Prostate gland (tissue), 2 donors: ENCODE measurements around the gene MKNK1. TPM values are rescaled to one million over a fixed set of nuclear protein-coding genes. Genes with fewer than 3 reads are reported as not detected.

Source experiments
- DNase-seq: peaks from one replicate; pipeline ENCODE4 v3.0.0-alpha.2; 2019; ENCODE audit warnings: low spot score
- H3K27ac ChIP-seq, 2 donors: fragments of 200-600 bp; sonication (generic); 2 replicates each; pipeline ENCODE4 v1.5.1; 2017 to 2019
- H3K27me3 ChIP-seq: fragments of 200-600 bp; sonication (generic); replicated peaks from 2 replicates; pipeline ENCODE4 v1.5.1; 2019; ENCODE audit not compliant: insufficient read depth
- H3K36me3 ChIP-seq, 2 donors: fragments of 200-600 bp; sonication (generic); 1 replicate in 1 of 2; 2 replicates in 1 of 2; pipeline versions ENCODE4 v1.5.1 to v1.8.1; 2017 to 2019
- H3K4me1 ChIP-seq: fragments of 200-600 bp; sonication (generic); replicated peaks from 2 replicates; pipeline ENCODE4 v1.5.1; 2019
- H3K4me3 ChIP-seq, 2 donors: fragments of 200-600 bp; sonication (generic); 2 replicates each; pipeline ENCODE4 v1.5.1; 2017 to 2019
- H3K9me3 ChIP-seq: fragments of 200-600 bp; sonication (generic); 2 replicates; pipeline ENCODE4 v1.5.1; 2017
- POLR2A ChIP-seq: fragments of 450-650 bp; IDR thresholded peaks from one replicate; pipeline ENCODE4 v1.6.1; 2016; ENCODE audit warnings: antibody characterized with exemption, mild to moderate bottlenecking
- POLR2AphosphoS5 ChIP-seq: sonication (generic); formaldehyde crosslinking; IDR thresholded peaks from one replicate; pipeline ENCODE4 v1.6.1; 2017; ENCODE audit warnings: antibody characterized with exemption
- WGBS: methylation state at CpG from one replicate; pipeline ENCODE4 v1.1.5; 2018; 5-methylcytosine and 5-hydroxymethylcytosine counted together
- intact Hi-C: fragments of 100-400 bp; cut with DNase I; formaldehyde crosslinking; loops from one replicate; pipeline ENCODE4 v1.14.2; 2022
- total RNA-seq, 2 donors: library from RNA; depleted of rRNA; stranded (reverse); fragments of >200 nt; gene quantifications; one replicate each; pipeline ENCODE4 v1.1.0, GENCODE V29; 2016
- TF ChIP-seq, protein P1 (sequence below), 4 experiments: fragments of 200-600 bp in 2 of 4; fragments of 450-650 bp in 2 of 4; sonication (generic) in 2 of 4; IDR thresholded peaks; 1 replicate in 3 of 4; 2 replicates in 1 of 4; pipeline ENCODE4 v1.5.1; 2016 to 2019; ENCODE audit warnings: antibody characterized with exemption in 4 of 4, mild to moderate bottlenecking in 2 of 4, moderate library complexity in 2 of 4

The MKNK1 gene
- total RNA-seq, 2 donors from 2014 or later = 28.1 to 37.8 TPM

GRCh38 chr1:46554597-46555381, 49.3 kb downstream of the MKNK1 start:
- 77% methylated on average over 12 of the region's 12 CpGs for WGBS
- no peaks in the 10 kb centered on the region for H3K4me1 ChIP-seq

GRCh38 chr1:46554236-46554596, 49.9 kb downstream of the MKNK1 start:
- Histone ChIP-seq H3K36me3 (no peaks in the 10 kb centered on the region), H3K4me1 (no peaks in the 10 kb centered on the region), H3K27ac (no peak overlapping the region), H3K9me3 (no peaks in the 10 kb centered on the region), H3K4me3 (no peak overlapping the region), H3K27me3 (no peaks in the 10 kb centered on the region)
- TF ChIP-seq POLR2A (no peak), POLR2AphosphoS5 (no peak)
- TF ChIP-seq, protein P1, sequence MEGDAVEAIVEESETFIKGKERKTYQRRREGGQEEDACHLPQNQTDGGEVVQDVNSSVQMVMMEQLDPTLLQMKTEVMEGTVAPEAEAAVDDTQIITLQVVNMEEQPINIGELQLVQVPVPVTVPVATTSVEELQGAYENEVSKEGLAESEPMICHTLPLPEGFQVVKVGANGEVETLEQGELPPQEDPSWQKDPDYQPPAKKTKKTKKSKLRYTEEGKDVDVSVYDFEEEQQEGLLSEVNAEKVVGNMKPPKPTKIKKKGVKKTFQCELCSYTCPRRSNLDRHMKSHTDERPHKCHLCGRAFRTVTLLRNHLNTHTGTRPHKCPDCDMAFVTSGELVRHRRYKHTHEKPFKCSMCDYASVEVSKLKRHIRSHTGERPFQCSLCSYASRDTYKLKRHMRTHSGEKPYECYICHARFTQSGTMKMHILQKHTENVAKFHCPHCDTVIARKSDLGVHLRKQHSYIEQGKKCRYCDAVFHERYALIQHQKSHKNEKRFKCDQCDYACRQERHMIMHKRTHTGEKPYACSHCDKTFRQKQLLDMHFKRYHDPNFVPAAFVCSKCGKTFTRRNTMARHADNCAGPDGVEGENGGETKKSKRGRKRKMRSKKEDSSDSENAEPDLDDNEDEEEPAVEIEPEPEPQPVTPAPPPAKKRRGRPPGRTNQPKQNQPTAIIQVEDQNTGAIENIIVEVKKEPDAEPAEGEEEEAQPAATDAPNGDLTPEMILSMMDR (IDR thresholded peaks at IDR 0.05) = no peak
- WGBS = 84% methylated on average over 6 of the region's 6 CpGs
- no peak for DNase-seq
- intact Hi-C loops = no loop called here

More at GRCh38 chr1:46554597-46555381, 49.3 kb downstream of the MKNK1 start:
- Histone ChIP-seq H3K4me3 (no peak overlapping the region), H3K27me3 (no peaks in the 10 kb centered on the region), H3K9me3 (no peaks in the 10 kb centered on the region), H3K36me3 (no peaks in the 10 kb centered on the region), H3K27ac (no peak overlapping the region)
- TF ChIP-seq, protein P1 (IDR thresholded peaks at IDR 0.05) = no peak
- TF ChIP-seq POLR2AphosphoS5 = no peak
- no peak for TF ChIP-seq POLR2A
- no peak for DNase-seq
- intact Hi-C loops = no loop called here

GRCh38 chr1:46553506-46553905, 50.6 kb downstream of the MKNK1 start:
- Histone ChIP-seq H3K27ac (no peak overlapping the region), H3K9me3 (no peaks in the 10 kb centered on the region), H3K27me3 (no peaks in the 10 kb centered on the region), H3K4me3 (no peak overlapping the region), H3K4me1 (no peaks in the 10 kb centered on the region), H3K36me3 (no peaks in the 10 kb centered on the region)
- 90% methylated on average over 3 of the region's 3 CpGs for WGBS
- no peak for DNase-seq
- TF ChIP-seq POLR2AphosphoS5 (no peak), POLR2A (no peak)
- TF ChIP-seq, protein P1 (IDR thresholded peaks at IDR 0.05) = no peak
- intact Hi-C loops = no loop called here

DNA sequence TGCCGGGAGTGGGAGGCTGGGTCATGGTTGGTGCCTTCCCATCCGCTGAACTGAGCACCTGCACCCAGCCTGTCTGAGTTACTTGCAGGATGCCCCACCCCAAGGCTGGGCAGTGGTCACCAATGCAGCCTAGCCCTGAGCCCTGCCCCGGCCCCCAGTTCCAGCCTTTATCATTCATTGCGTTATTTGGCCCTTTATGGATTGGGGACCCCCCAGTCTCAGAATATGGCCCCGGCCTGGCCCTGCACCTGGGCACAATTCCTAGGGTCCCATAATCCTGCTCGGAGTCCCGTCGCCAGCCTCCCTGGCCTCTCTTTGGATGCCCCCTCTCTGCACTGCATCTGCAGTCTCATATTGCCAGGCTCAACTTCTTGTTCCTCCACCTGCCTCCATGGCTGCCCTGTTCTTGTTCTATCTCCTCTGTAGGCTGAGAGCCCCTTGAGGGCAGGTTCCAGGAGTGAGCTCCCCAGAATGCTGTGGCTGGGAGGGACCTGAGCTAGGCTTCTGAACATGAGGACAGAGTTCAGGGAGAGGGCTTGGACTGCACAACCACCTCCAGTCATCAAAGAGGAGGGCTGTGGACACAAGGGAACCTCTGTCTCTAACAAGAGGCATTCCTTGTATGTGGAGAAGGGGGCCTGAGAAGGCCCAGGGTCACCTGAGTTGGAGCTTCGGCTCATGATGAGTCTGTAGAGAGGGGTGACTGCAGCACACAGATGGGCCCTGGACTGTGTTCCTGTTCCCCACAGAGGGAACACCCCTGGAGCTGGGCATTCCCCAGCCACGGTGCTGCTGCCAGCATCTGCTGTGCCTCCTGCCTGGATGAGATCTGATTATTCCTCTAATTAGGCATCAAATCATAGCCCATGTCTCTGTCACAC, 51.5 kb downstream of the MKNK1 start:
- intact Hi-C loops = no loop called here
- WGBS = 91% methylated on average over 10 of the region's 10 CpGs
- no peaks in the 10 kb centered on the region for H3K27me3 ChIP-seq
- no peaks in the 10 kb centered on the region for H3K36me3 ChIP-seq
- H3K4me3 ChIP-seq = no peak overlapping the region
- H3K9me3 ChIP-seq = no peaks in the 10 kb centered on the region
- H3K4me1 ChIP-seq = no peaks in the 10 kb centered on the region
- no peak overlapping the region for H3K27ac ChIP-seq
- no peak for TF ChIP-seq POLR2A
- DNase-seq = no peak

- H3K27me3 ChIP-seq = no peaks in the 10 kb centered on the region
- 85% methylated on average over 6 of the region's 6 CpGs for WGBS
These were observed 52.4 kb downstream of the MKNK1 start, which contains the start of gene KNCN for GRCh38 chr1:46551597-46552095. KNCN (minus strand) TSS chr1:46551647; CDS start chr1:46551215, 432 bp downstream.

More at GRCh38 chr1:46551597-46552095, 52.4 kb downstream of the MKNK1 start, which contains the start of gene KNCN:
- Histone ChIP-seq H3K36me3 (no peaks in the 10 kb centered on the region), H3K27ac (no peak within 1 kb of the TSS), H3K4me3 (no peak within 1 kb of the TSS), H3K9me3 (no peaks in the 10 kb centered on the region), H3K4me1 (no peaks in the 10 kb centered on the region)
- intact Hi-C loops = no loop called here
- TF ChIP-seq, protein P1 (IDR thresholded peaks at IDR 0.05) = no peak
- TF ChIP-seq POLR2A = no peak
- TF ChIP-seq POLR2AphosphoS5 = no peak
- no peak for DNase-seq
